Thyroid gland (tissue), 4 donors: ENCODE data around the gene PDE8A. TPM values are rescaled to one million over a fixed set of nuclear protein-coding genes. Genes with fewer than 3 reads are reported as not detected.
A peak's percentile ranks its signal among the peaks of the same experiment; 100 is the strongest.
"Not testable (repeated sequence)": the region's sequence is repeated elsewhere in the genome, so short reads cannot be mapped to it uniquely, and the experiment has no call there.

Source experiments
- DNase-seq, 2 donors: peaks; one replicate each; pipeline ENCODE4 v3.0.0-alpha.2; 2019
- H3K27ac ChIP-seq, 3 donors: fragments of 200-600 bp; sonication (generic); 1 replicate in 2 of 3; 2 replicates in 1 of 3; pipeline ENCODE4 v1.5.1; 2016 to 2019; ENCODE audit warnings: mild to moderate bottlenecking in 1 of 3, moderate library complexity in 1 of 3
- H3K27me3 ChIP-seq: fragments of 200-600 bp; sonication (generic); one replicate; pipeline ENCODE4 v1.5.1; 2019
- H3K36me3 ChIP-seq, 2 donors: fragments of 200-600 bp; sonication (generic); one replicate each; pipeline ENCODE4 v1.5.1; 2016 to 2019
- H3K4me1 ChIP-seq, 2 donors: fragments of 200-600 bp; sonication (generic); one replicate each; pipeline ENCODE4 v1.5.1; 2017 to 2019
- H3K4me3 ChIP-seq, 3 donors: fragments of 200-600 bp; sonication (generic); replicated peaks in 1 of 3; 1 replicate in 2 of 3; 2 replicates in 1 of 3; pipeline ENCODE4 v1.5.1; 2016; ENCODE audit warnings: mild to moderate bottlenecking in 1 of 3
- H3K9me3 ChIP-seq: fragments of 200-600 bp; sonication (generic); one replicate; pipeline ENCODE4 v1.5.1; 2017
- POLR2A ChIP-seq, 2 donors: fragments of 450-650 bp; IDR thresholded peaks; one replicate each; pipeline ENCODE4 v1.6.1; 2017; ENCODE audit warnings: antibody characterized with exemption in 2 of 2, mild to moderate bottlenecking in 2 of 2, moderate library complexity in 1 of 2
- WGBS, 2 donors: methylation state at CpG; one replicate each; pipeline ENCODE4 v1.1.5; 2017; 5-methylcytosine and 5-hydroxymethylcytosine counted together
- intact Hi-C: fragments of 100-400 bp; cut with DNase I; formaldehyde crosslinking; loops from one replicate; pipeline ENCODE4 v1.15.1; 2023
- total RNA-seq, 4 donors: library from RNA; depleted of rRNA; stranded (reverse); fragments of >200 nt; gene quantifications; one replicate each; pipeline ENCODE4 v1.2.3, GENCODE V29; 2016
- TF ChIP-seq, protein P1 (sequence below), 6 experiments: fragments of 200-600 bp in 3 of 6; fragments of 450-650 bp in 3 of 6; sonication (generic) in 3 of 6; IDR thresholded peaks; one replicate each; pipeline ENCODE4 v1.5.1; 2016 to 2019; ENCODE audit warnings: antibody characterized with exemption in 6 of 6, mild to moderate bottlenecking in 2 of 6, inconsistent platforms in 1 of 6, moderate library complexity in 1 of 6

PDE8A gene
- total RNA-seq, 4 donors from 2014 or later, result 31.6 to 52.1 (median 35.2) TPM

- no peaks in the 10 kb centered on the region for H3K36me3 ChIP-seq
- DNase-seq, result no peak
- no peak overlapping the region for H3K27ac ChIP-seq
- TF ChIP-seq, protein P1, sequence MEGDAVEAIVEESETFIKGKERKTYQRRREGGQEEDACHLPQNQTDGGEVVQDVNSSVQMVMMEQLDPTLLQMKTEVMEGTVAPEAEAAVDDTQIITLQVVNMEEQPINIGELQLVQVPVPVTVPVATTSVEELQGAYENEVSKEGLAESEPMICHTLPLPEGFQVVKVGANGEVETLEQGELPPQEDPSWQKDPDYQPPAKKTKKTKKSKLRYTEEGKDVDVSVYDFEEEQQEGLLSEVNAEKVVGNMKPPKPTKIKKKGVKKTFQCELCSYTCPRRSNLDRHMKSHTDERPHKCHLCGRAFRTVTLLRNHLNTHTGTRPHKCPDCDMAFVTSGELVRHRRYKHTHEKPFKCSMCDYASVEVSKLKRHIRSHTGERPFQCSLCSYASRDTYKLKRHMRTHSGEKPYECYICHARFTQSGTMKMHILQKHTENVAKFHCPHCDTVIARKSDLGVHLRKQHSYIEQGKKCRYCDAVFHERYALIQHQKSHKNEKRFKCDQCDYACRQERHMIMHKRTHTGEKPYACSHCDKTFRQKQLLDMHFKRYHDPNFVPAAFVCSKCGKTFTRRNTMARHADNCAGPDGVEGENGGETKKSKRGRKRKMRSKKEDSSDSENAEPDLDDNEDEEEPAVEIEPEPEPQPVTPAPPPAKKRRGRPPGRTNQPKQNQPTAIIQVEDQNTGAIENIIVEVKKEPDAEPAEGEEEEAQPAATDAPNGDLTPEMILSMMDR (IDR thresholded peaks at IDR 0.05), result no peak
- no peak for TF ChIP-seq POLR2A (IDR thresholded peaks at IDR 0.05)
- intact Hi-C loops, result loop anchor here (10.0 kb wide), 1 partner anchor 218 kb away; no protein-coding TSS in a partner anchor
- 80 to 91% methylated on average over 6 of the region's 6 CpGs for WGBS, 2 donors
- no peak overlapping the region for H3K4me3 ChIP-seq
- peaks cover 0 to 9% of the 10 kb centered on the region in 2 donors for H3K4me1 ChIP-seq
- H3K27me3 ChIP-seq, result no peaks in the 10 kb centered on the region
- H3K9me3 ChIP-seq, result no peaks in the 10 kb centered on the region
Observed at GRCh38 chr15:85172846-85173490, 191.3 kb downstream of the PDE8A start.

DNA sequence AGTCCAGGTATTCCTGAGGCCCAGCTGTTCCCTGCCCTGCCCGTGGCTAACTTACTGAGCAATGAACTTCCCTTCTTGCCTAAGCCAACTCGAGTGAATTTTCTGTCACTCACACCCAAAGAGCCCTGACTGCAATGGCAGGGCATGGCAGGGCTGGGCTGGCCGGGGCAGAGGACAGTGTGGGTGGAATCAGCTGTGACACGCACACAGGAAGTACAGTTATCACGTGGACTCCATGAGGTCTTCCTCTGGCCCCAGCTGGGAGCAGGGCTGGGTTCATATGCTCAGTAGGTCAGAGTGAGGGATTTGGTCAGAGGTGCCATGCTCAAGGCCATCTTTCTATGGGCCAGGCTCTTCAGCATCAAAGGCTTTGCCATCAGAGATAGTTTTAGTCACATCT, 192.0 kb downstream of the PDE8A start:
- H3K27ac ChIP-seq, H3K9me3 ChIP-seq, DNase-seq, H3K4me3 ChIP-seq, H3K4me1 ChIP-seq, H3K27me3 ChIP-seq, H3K36me3 ChIP-seq: not testable (repeated sequence)
- WGBS, 2 donors, result 31 to 100% methylated on average over 3 of the region's 5 CpGs
- intact Hi-C loops, result loop anchor here (10.0 kb wide), 1 partner anchor 219 kb away; no protein-coding TSS in a partner anchor

DNA sequence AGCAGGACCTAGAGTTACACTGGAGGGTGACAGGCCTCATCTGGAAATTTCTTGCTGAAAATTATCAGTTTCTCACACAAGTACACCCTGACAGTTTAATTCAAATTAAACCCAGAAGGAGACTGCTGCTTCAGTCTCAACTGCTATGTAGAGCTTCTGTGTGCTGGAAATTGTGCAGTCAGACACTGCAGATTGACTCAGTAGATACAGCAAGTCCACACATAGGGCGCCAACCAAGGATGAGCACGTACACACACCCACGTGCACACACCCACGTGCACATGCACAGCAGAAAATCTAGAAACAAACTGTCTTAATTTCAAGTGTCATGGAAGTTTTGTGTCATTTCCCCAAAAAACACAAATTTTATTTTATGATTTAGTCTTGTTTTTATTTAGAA, 192.9 kb downstream of the PDE8A start:
- Histone ChIP-seq H3K36me3 (no peaks in the 10 kb centered on the region), H3K27ac (no peak overlapping the region), H3K4me3 (no peak overlapping the region), H3K4me1 (peaks cover 0 to 10% of the 10 kb centered on the region in 2 donors), H3K27me3 (no peaks in the 10 kb centered on the region), H3K9me3 (no peaks in the 10 kb centered on the region)
- TF ChIP-seq, protein P1 (IDR thresholded peaks at IDR 0.05), result no peak
- no peak for TF ChIP-seq POLR2A (IDR thresholded peaks at IDR 0.05)
- 95 to 97% methylated on average over 4 of the region's 4 CpGs for WGBS, 2 donors
- intact Hi-C loops, result loop anchor here (10.0 kb wide), 1 partner anchor 220 kb away; no protein-coding TSS in a partner anchor
- no peak for DNase-seq

- not testable (repeated sequence) for H3K4me3 ChIP-seq, H3K27me3 ChIP-seq, H3K36me3 ChIP-seq, H3K4me1 ChIP-seq, H3K9me3 ChIP-seq
- intact Hi-C loops, result loop anchor here (10.0 kb wide), 1 partner anchor 222 kb away; no protein-coding TSS in a partner anchor
- DNase-seq, result peak; percentile 69 to 74
- peak overlapping the region in 2 of 3 donors; percentile 15 to 46 for H3K27ac ChIP-seq
- WGBS, 2 donors, result 34 to 43% methylated on average over 8 of the region's 8 CpGs
Observed at GRCh38 chr15:85177042-85177515, 195.4 kb downstream of the PDE8A start.

GRCh38 chr15:85178308-85178707, 196.7 kb downstream of the PDE8A start:
- 94% methylated on average over 4 of the region's 4 CpGs for WGBS, 2 donors
- H3K27ac ChIP-seq, result no peak overlapping the region

More at GRCh38 chr15:85178308-85178707, 196.7 kb downstream of the PDE8A start:
- H3K4me1 ChIP-seq, result peaks cover 0 to 10% of the 10 kb centered on the region in 2 donors
- no peak for DNase-seq
- H3K9me3 ChIP-seq, result no peaks in the 10 kb centered on the region
- no peak overlapping the region for H3K4me3 ChIP-seq
- H3K27me3 ChIP-seq, result no peaks in the 10 kb centered on the region
- intact Hi-C loops, result loop anchor here (10.0 kb wide), 1 partner anchor 224 kb away; no protein-coding TSS in a partner anchor
- TF ChIP-seq, protein P1 (IDR thresholded peaks at IDR 0.05), result no peak
- TF ChIP-seq POLR2A (IDR thresholded peaks at IDR 0.05), result no peak
- H3K36me3 ChIP-seq, result no peaks in the 10 kb centered on the region
